DOHH2 (cell line): ENCODE measurements around the gene CTBP1.

Experiments
- EZH2phosphoT487 ChIP-seq: fragments of 200-600 bp; sonication (generic); IDR thresholded peaks from 2 replicates; pipeline ENCODE4 v1.6.1; 2017; ENCODE audit warnings: borderline replicate concordance, mild to moderate bottlenecking, antibody characterized with exemption, low read length, moderate library complexity, mixed read lengths
- TF ChIP-seq, protein P1 (sequence below): fragments of 200-600 bp; sonication (generic); IDR thresholded peaks from one replicate; pipeline ENCODE4 v1.5.1; 2014; ENCODE audit warnings: antibody characterized with exemption, mild to moderate bottlenecking, low read depth, low read length; ENCODE audit not compliant: poor library complexity, severe bottlenecking

DNA sequence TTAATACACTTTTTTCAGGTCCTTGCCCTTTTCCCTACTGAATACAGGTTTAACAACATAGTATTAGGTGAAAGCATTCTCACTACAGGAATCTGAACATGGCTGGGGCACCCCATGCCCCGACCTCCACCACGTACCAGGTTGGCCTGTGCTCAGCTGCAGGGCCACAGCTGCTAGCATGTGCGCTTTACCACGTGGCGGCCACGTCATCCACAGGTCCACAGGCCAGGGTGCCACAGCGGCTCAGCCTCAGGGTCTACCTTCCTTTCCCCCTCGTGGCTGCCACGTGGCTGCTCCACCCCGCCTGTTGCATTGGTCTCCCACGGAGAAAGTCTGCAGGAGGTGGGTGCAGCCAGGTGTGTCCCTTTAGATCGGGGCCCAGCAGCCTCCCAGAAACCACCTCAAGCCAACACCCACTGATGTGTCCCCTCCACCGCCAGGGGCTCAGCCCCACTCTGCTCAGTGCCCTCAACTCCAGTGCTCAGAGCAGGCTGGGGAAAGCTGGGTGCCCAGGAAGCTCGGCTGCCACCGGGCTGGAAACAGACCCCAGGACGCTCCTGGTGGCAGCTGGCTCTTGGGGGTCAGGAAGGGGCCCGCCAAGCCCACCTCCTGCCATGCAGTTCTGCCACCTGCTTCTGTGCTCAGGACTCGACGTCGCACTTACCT lies 17.8 kb downstream of the CTBP1 start:
- TF ChIP-seq, protein P1, sequence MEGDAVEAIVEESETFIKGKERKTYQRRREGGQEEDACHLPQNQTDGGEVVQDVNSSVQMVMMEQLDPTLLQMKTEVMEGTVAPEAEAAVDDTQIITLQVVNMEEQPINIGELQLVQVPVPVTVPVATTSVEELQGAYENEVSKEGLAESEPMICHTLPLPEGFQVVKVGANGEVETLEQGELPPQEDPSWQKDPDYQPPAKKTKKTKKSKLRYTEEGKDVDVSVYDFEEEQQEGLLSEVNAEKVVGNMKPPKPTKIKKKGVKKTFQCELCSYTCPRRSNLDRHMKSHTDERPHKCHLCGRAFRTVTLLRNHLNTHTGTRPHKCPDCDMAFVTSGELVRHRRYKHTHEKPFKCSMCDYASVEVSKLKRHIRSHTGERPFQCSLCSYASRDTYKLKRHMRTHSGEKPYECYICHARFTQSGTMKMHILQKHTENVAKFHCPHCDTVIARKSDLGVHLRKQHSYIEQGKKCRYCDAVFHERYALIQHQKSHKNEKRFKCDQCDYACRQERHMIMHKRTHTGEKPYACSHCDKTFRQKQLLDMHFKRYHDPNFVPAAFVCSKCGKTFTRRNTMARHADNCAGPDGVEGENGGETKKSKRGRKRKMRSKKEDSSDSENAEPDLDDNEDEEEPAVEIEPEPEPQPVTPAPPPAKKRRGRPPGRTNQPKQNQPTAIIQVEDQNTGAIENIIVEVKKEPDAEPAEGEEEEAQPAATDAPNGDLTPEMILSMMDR, result no peak
- TF ChIP-seq EZH2phosphoT487, result no peak
